SK-N-MC (cell line): Measurements from ENCODE around the gene IL15RA.

ENCODE experiments used
- EZH2 ChIP-seq: fragments of 200-600 bp; sonication (generic); IDR thresholded peaks from one replicate; pipeline ENCODE4 v1.6.1; 2017; ENCODE audit warnings: antibody characterized with exemption
- FOXP2 ChIP-seq: optimal IDR thresholded peaks from 2 replicates; pipeline ENCODE3; 2011; ENCODE audit warnings: mild to moderate bottlenecking, moderate library complexity; ENCODE audit not compliant: insufficient read depth; ENCODE audit errors: extremely low read length, control extremely low read depth
- POLR2AphosphoS5 ChIP-seq: IDR thresholded peaks from 2 replicates; pipeline ENCODE4 v1.6.1; 2012; ENCODE audit warnings: mild to moderate bottlenecking, low read depth, low read length, borderline replicate concordance

DNA sequence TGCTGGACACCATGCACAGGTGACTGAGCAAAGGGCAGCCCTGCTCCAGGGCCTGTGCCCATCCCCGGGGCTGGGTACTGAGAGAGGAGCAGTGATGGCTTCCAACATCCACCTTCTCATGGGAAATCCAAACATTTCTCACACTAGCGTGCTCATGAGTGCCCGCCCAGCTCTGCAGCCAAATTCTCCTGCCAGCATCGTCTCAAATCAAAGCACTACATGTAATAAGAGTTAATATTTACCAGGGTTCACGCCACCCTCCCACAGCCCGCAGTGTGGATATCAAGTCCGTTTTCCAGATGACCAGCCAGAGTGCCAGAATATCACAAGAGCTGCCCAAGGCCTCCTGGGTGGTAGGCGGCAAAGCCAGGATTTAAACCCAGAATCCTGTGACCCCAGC is 12.1 kb downstream of the IL15RA start:
- TF ChIP-seq EZH2 (no peak), POLR2AphosphoS5 (no peak), FOXP2 (no peak)
